GM12865 (cell line): ENCODE data around the gene DENND11.

ENCODE experiments used
- DNase-seq: peaks from one replicate; pipeline ENCODE4 v3.0.0; 2010; ENCODE audit warnings: low read depth
- H3K4me3 ChIP-seq: 2 replicates; pipeline ENCODE4 v1.5.1; 2011; ENCODE audit warnings: mild to moderate bottlenecking, low read depth, low read length, control low read depth
- CTCF ChIP-seq: IDR thresholded peaks from 2 replicates; pipeline ENCODE4 v1.5.1; 2011; ENCODE audit warnings: low read length, control low read depth, low read depth, inconsistent platforms; ENCODE audit not compliant: insufficient read depth; ENCODE audit errors: missing control alignments

DENND11 gene

GRCh38 chr7:141686670-141687069 is 15.3 kb downstream of the DENND11 start:
- TF ChIP-seq CTCF: no peak
- no peak overlapping the region for H3K4me3 ChIP-seq
- DNase-seq: no peak

GRCh38 chr7:141686074-141686473 is 15.9 kb downstream of the DENND11 start:
- no peak for DNase-seq
- TF ChIP-seq CTCF: no peak
- H3K4me3 ChIP-seq: no peak overlapping the region

GRCh38 chr7:141685285-141686023 is 16.5 kb downstream of the DENND11 start:
- DNase-seq: no peak
- TF ChIP-seq CTCF: no peak
- no peak overlapping the region for H3K4me3 ChIP-seq

- H3K4me3 ChIP-seq: no peak overlapping the region
- no peak for DNase-seq
- TF ChIP-seq CTCF: no peak
Observed at GRCh38 chr7:141679014-141679413, 23.0 kb downstream of the DENND11 start.

GRCh38 chr7:141676618-141677017 is 25.3 kb downstream of the DENND11 start:
- TF ChIP-seq CTCF: no peak
- H3K4me3 ChIP-seq: no peak overlapping the region
- DNase-seq: no peak

- no peak overlapping the region for H3K4me3 ChIP-seq
- DNase-seq: no peak
- TF ChIP-seq CTCF: no peak
Observed at GRCh38 chr7:141675436-141676215, 26.3 kb downstream of the DENND11 start.
